ENCODE measurements around the gene INSYN2B.

DNA sequence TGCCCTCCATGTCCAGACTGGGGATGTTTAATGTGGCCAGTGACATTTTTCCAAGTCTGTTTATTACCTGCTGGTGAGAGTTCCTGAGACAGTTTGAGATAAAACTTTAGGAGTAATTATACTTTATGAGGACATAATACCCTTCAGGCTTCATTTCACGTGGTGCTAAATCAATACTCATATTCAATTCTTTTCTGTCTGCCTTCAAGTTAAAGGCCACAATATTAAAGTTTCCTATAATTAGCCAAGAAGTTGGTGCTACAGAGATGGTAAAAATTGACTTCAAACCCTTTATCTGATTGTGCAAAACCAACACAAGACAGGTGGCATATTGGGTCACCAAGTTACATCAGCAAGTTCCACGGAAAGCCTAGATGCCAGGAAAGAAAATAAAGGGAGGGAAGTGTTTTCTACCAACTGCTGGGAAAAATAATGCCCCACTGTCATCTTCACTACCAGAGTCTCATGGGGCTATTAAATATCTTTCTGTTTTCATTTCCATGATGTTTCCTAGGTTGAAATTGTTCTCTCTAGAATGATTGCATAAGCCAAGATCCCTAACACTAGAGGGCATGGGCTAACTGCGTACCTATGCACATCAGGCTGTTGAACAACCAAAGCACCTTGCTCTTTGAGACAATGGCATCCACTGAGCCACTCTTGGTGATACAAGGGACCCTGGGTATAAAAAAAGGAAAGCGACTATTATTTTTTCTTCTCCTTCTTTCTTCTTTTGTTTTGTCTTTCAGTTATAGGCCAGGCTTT is 68.7 kb downstream of the INSYN2B start:
- TF ChIP-seq, protein P1, sequence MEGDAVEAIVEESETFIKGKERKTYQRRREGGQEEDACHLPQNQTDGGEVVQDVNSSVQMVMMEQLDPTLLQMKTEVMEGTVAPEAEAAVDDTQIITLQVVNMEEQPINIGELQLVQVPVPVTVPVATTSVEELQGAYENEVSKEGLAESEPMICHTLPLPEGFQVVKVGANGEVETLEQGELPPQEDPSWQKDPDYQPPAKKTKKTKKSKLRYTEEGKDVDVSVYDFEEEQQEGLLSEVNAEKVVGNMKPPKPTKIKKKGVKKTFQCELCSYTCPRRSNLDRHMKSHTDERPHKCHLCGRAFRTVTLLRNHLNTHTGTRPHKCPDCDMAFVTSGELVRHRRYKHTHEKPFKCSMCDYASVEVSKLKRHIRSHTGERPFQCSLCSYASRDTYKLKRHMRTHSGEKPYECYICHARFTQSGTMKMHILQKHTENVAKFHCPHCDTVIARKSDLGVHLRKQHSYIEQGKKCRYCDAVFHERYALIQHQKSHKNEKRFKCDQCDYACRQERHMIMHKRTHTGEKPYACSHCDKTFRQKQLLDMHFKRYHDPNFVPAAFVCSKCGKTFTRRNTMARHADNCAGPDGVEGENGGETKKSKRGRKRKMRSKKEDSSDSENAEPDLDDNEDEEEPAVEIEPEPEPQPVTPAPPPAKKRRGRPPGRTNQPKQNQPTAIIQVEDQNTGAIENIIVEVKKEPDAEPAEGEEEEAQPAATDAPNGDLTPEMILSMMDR (IDR thresholded peaks at IDR 0.05 in 2 of 3, conservative IDR thresholded peaks at IDR 0.05 in 1 of 3; ENCODE audit: borderline replicate concordance in 1 of 3, insufficient read depth in 1 of 3, low read depth in 2 of 3, low read length in 2 of 3) = no peak
- TF ChIP-seq EZH2 (IDR thresholded peaks at IDR 0.05) (no peak), SRF (IDR thresholded peaks at IDR 0.05; ENCODE audit: low read depth) (no peak)
